ENCODE results near the gene SLC25A1. TPM values are rescaled to one million over a fixed set of nuclear protein-coding genes. Genes with fewer than 3 reads are reported as not detected.

Gene SLC25A1
- polyA plus RNA-seq, 1 experiment: 36.9 TPM

- H3K4me3 ChIP-seq (ENCODE audit: low read depth, low read length): no peak overlapping the region
- ChIA-PET POLR2A (no interaction called here), CTCF (interaction anchor here (0.6 to 1.0 kb wide), 2 partner anchors 12 to 441 kb away, joined by 3 read pairs; no protein-coding TSS in a partner anchor)
- no peak for DNase-seq (ENCODE audit: low read depth)
- H3K36me3 ChIP-seq (ENCODE audit: control insufficient read depth, insufficient read depth, low read length): peaks cover 1% of the 10 kb centered on the region
- TF ChIP-seq CTCF (IDR thresholded peaks at IDR 0.05; ENCODE audit: insufficient read depth, low read depth, low read length): no peak
- no peaks in the 10 kb centered on the region; the same call in 1 of the 2 replicates for H3K27me3 ChIP-seq (ENCODE audit: control insufficient read depth, insufficient read depth, low read length)
Observed at GRCh38 chr22:19127329-19128008, 51.1 kb downstream of the SLC25A1 start.

- Histone ChIP-seq H3K4me3 (ENCODE audit: low read depth, low read length) (no peak overlapping the region), H3K36me3 (ENCODE audit: control insufficient read depth, insufficient read depth, low read length) (no peaks in the 10 kb centered on the region; the same call in 1 of the 2 replicates), H3K27me3 (ENCODE audit: control insufficient read depth, insufficient read depth, low read length) (no peaks in the 10 kb centered on the region; the same call in 1 of the 2 replicates)
- no peak for TF ChIP-seq CTCF (IDR thresholded peaks at IDR 0.05; ENCODE audit: insufficient read depth, low read depth, low read length)
- no peak for DNase-seq (ENCODE audit: low read depth)
- POLR2A ChIA-PET: no interaction called here
- CTCF ChIA-PET: interaction anchor here (0.5 to 0.6 kb wide), 2 partner anchors 18 to 289 kb away, joined by 4 to 5 read pairs; partner anchors contain the start of gene ESS2
Observed at GRCh38 chr22:19126309-19127273, 51.9 kb downstream of the SLC25A1 start.

Other genes starting within 250 kb of the SLC25A1 start
- gene PRODH, start 242.4 kb downstream of the SLC25A1 start, polyA plus RNA-seq (2011; rRNA removed): not detected in 2 replicates
- 32.2 and 44.3 TPM in 2 replicates for gene DGCR2, start 56.3 kb downstream of the SLC25A1 start, polyA plus RNA-seq (2011; rRNA removed)
- not detected in 2 replicates for gene TSSK2, start 47.4 kb downstream of the SLC25A1 start, polyA plus RNA-seq (2011; rRNA removed)
- 11.3 and 19.4 TPM in 2 replicates for gene ESS2, start 34.1 kb downstream of the SLC25A1 start, polyA plus RNA-seq (2011; rRNA removed)
- gene GSC2, start 28.4 kb downstream of the SLC25A1 start, polyA plus RNA-seq (2011; rRNA removed): not detected in 2 replicates
- 11.4 and 14.0 TPM in 2 replicates for gene CLTCL1, start 113.0 kb upstream of the SLC25A1 start, polyA plus RNA-seq (2011; rRNA removed)

Measured in BJ (cell line).